GM19455 (cell line): ENCODE results near the gene PTH2R.
"Not testable (repeated sequence)": the region's sequence is repeated elsewhere in the genome, so short reads cannot be mapped to it uniquely, and the experiment has no call there.

Experiments
- ATAC-seq: cut with Tn5 transposase; IDR thresholded peaks from one replicate; pipeline ENCODE4 v1.9.1; 2021; ENCODE audit not compliant: unreplicated experiment

Gene PTH2R

GRCh38 chr2:208389940-208390339, 16.7 kb upstream of the PTH2R start:
- no peak for ATAC-seq

GRCh38 chr2:208392300-208392699, 14.3 kb upstream of the PTH2R start:
- no peak for ATAC-seq

- ATAC-seq: not testable (repeated sequence)
Measured at GRCh38 chr2:208396796-208397195, 9.8 kb upstream of the PTH2R start.

- ATAC-seq: no peak
Measured at GRCh38 chr2:208399201-208399600, 7.4 kb upstream of the PTH2R start.

- ATAC-seq: no peak
Measured at GRCh38 chr2:208407667-208408066, 1.1 kb downstream of the PTH2R start.

GRCh38 chr2:208413931-208414330, 7.3 kb downstream of the PTH2R start:
- no peak for ATAC-seq

- ATAC-seq: peak; percentile 48
Measured at GRCh38 chr2:208415255-208415654, 8.7 kb downstream of the PTH2R start.

GRCh38 chr2:208415897-208416296, 9.3 kb downstream of the PTH2R start:
- ATAC-seq: peak; percentile 75

GRCh38 chr2:208426412-208427045, 19.9 kb downstream of the PTH2R start:
- no peak for ATAC-seq

- no peak for ATAC-seq
Measured at GRCh38 chr2:208437755-208438154, 31.2 kb downstream of the PTH2R start.

- no peak for ATAC-seq
Measured at GRCh38 chr2:208440716-208441115, 34.1 kb downstream of the PTH2R start.

GRCh38 chr2:208441951-208442350, 35.4 kb downstream of the PTH2R start:
- no peak for ATAC-seq

GRCh38 chr2:208447447-208447846, 40.9 kb downstream of the PTH2R start:
- ATAC-seq: not testable (repeated sequence)

- ATAC-seq: no peak
Measured at GRCh38 chr2:208451061-208451460, 44.5 kb downstream of the PTH2R start.

GRCh38 chr2:208454861-208455260, 48.3 kb downstream of the PTH2R start:
- ATAC-seq: no peak

GRCh38 chr2:208463721-208464120, 57.1 kb downstream of the PTH2R start:
- no peak for ATAC-seq

GRCh38 chr2:208464205-208464604, 57.6 kb downstream of the PTH2R start:
- no peak for ATAC-seq

- ATAC-seq: peak; percentile 78
Measured at GRCh38 chr2:208466151-208466919, 59.7 kb downstream of the PTH2R start.

- ATAC-seq: no peak
Measured at GRCh38 chr2:208466920-208467298, 60.3 kb downstream of the PTH2R start.

GRCh38 chr2:208467564-208467963, 61.0 kb downstream of the PTH2R start:
- no peak for ATAC-seq

- ATAC-seq: no peak
Measured at GRCh38 chr2:208477741-208478140, 71.1 kb downstream of the PTH2R start.

- ATAC-seq: no peak
Measured at GRCh38 chr2:208479342-208479741, 72.8 kb downstream of the PTH2R start.

- not testable (repeated sequence) for ATAC-seq
Measured at GRCh38 chr2:208481945-208482344, 75.4 kb downstream of the PTH2R start.
